HG03565 (cell line): ENCODE results near the gene METAP1D.
A peak's percentile ranks its signal among the peaks of the same experiment; 100 is the strongest.
"Not testable (repeated sequence)": the region's sequence is repeated elsewhere in the genome, so short reads cannot be mapped to it uniquely, and the experiment has no call there.

Source experiments
- ATAC-seq: cut with Tn5 transposase; IDR thresholded peaks from one replicate; pipeline ENCODE4 v1.9.1; 2021; ENCODE audit warnings: mild to moderate bottlenecking, moderate library complexity; ENCODE audit not compliant: unreplicated experiment

METAP1D gene

DNA sequence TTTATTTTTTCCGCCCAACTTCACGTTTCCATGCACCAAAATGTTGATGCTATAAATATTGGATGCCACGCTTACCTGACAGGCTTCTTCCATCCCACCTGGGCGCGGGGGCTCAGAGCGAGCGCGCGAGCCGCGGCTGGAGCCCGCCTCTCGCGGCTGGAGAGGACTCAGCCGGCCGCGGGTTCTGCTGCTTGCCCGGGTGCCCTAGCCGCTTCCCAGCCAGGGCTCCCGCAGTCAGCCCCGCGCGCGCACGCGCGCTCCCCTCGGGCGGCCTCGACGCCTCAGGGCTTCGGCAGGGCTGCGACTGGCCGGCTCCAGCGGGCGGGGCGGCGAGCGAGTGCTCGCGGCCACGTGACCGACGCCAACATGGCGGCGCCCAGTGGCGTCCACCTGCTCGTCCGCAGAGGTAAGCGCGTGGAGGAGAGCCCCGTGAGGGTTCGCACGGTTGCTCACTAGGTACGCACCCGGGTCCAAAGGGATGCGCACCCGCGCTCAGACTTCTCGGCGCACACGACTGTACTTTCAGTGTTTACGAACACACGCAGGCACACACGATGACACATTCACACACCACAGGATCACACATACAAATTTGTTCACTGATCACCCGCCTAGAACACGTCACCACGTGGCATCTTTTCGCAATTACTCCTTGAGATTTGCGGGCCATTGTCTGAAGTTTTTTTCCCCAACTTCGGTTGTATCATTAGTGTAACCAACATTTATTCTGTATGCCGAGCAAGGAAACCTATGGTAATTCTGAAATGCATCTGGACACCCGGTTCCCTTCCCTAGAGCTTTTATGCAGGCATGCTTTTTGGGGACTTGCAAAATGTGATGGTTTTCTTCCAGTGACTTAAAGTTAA is at the start of gene METAP1D:
Gene METAP1D, plus strand, starts transcription at position 350 of the 866 bp plus-strand sequence. Its CDS starts 17 bp downstream, at position 367.
- peak; percentile 94 for ATAC-seq

DNA sequence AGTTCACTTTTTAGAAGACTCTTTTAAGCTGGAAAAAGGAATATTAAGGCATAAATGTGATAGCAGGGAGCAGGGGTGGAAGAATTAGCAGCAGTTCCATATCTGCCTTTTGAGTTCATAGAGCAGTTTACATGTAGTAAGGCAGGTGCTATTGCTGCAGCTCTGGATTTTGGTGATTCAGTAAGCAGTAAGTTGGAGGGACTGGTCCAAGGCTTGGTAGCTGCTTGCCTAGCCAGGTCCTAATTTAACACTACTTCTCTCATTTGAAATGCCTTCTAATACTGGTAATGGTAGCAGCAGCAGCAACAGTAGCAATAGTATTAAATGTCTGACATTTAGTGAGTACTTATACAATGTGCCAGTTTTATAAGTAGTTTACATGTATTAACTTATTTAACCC is 47.5 kb upstream of the METAP1D start:
- no peak for ATAC-seq

GRCh38 chr2:171952748-171953147 is 47.0 kb upstream of the METAP1D start:
- no peak for ATAC-seq

DNA sequence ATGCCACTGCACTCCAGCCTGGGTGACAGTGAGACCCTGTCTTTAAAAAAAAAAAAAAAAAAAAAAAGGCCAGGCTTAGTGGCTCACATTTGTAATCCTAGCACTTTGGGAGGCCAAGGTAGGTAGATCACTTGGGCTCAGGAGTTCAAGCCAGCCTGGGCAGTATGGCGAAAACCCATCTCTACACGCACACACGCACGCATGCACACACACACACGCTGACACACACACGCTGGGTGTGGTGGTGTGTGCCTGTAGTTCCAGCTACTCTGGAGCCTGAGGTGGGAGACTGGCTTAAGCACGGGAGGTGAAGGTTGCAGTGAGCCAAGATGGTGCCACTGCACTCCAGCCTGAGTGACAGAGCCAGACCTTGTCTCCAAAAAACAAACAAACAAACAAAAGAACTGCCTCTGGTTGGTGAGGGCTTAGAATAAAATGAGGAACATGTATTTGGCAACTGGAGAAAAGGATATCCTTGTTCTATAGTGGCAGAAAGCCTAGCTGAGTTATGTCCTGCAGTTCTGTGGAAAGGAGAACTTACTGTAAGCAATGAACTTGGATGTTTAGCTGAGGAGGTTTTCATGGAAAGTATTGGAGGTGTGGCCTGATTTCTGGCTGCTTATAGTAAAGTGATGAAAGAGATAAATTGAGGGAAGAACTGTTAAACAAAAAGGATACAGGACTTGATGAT is 43.5 kb upstream of the METAP1D start:
- no peak for ATAC-seq

DNA sequence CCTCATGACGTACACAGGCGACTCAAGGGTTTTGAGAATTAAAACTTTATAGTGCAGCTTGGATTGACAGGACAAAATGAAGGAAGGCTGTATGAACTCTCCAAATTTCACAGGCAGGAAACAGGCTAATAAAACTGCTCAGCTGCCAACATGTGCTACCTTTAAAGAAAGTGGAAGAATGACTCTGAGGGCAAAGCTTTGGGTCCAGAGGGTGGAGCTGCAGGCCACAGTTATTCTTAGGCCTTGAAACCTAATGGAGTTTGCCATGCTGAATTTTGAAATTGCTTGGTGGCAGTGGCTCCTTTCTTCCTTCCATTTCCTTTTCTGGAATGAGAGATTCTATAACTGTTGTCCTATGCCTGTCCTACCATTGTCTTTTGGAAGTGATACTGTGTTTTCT is 42.7 kb upstream of the METAP1D start:
- ATAC-seq: no peak

- no peak for ATAC-seq
These were observed 41.3 kb upstream of the METAP1D start for GRCh38 chr2:171958475-171958874.

DNA sequence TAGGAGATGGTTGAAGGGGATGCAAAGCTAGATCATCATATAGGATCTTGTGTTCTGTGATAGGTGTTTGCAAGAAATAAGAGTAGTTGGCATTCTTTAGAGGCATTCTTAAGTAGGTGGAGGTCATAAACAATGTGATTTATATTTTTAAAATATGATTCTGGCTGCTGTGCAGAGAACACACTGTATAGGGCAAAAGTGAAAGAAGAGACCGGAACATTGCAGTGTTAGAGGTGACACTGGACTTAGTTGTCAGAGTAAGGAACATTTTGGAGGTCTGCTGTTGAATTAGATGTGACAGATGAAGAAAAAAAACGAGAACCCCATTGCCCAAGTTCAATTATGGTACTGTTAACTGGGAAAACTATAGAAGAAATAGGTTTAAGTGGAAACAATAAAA is 39.8 kb upstream of the METAP1D start:
- ATAC-seq: no peak

DNA sequence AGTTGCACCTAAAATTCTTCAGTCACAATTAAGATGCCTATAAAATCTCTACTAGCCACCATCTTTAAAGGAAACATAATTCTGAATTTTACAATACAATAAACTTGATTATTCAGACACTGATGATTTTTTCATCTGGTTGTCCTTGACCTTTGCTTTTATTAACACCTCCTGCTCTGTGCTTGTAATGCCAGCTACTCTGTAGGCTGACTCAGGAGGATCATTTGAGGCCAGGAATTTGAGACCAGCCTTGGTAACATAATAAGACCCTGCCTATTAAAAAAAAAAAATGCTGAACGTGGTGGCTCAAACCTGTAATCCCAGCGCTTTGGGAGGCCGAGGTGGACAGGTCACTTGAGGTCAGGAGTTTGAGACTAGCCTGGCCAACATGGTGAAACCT is 39.2 kb upstream of the METAP1D start:
- no peak for ATAC-seq

- ATAC-seq: no peak
These were observed 36.6 kb upstream of the METAP1D start for GRCh38 chr2:171963198-171963597.

DNA sequence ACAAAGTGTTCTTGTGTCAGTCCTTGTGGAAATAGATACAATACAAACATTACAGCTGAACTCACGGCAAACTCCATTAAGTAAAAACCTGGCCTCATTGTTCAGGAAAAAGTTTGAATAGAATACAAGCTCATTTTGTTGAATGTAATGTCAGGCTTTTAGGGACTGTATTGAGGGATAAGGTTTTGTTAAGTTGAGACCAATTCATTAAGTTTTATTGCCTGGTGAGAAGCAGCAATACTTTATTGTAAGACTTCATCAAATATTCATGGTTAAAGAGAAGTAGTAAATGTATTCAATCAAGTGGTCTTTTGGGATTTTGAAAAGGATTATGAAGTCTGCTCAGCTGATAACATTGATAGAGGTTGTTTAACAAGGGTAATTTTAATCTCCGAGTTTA is 35.4 kb upstream of the METAP1D start:
- ATAC-seq: no peak

- no peak for ATAC-seq
These were observed 34.5 kb upstream of the METAP1D start for GRCh38 chr2:171965238-171965637.

DNA sequence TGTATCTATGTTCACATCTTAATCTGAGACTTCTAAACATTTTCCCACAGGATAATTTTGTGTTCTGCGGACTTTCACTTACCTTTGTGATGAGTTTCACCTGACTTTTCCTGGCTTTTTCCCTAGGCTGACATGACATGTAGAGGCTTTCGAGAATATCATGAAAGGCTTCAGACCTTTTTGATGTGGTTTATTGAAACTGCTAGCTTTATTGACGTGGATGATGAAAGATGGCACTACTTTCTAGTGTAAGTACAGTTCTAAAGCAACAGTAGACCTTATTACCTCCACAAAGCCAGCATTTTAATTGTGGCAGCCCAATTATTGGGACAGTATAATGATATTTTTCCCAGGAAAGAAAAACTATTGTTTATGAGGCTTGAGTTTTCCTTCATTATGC is 34.1 kb upstream of the METAP1D start:
- ATAC-seq: no peak

DNA sequence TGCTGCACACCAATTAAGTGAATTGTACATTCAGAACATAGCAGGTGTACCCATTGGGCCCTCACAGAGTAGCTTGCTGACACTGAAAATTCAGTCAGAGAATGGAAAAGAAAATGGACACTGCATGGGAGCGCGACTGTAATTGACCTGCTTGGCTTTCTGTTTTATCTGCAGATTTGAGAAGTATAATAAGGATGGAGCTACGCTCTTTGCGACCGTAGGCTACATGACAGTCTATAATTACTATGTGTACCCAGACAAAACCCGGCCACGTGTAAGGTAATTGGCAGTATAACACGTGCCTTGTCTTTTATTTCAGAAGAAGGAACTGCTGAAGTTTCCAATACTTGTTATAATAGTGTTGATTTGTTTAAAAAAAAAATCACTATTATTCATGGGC is 33.5 kb upstream of the METAP1D start:
- no peak for ATAC-seq

- ATAC-seq: no peak
These were observed 33.1 kb upstream of the METAP1D start for GRCh38 chr2:171966688-171967087.

- ATAC-seq: no peak
These were observed 31.2 kb upstream of the METAP1D start for GRCh38 chr2:171968509-171968908.

GRCh38 chr2:171972329-171972982 is 27.3 kb upstream of the METAP1D start:
- no peak for ATAC-seq

- no peak for ATAC-seq
These were observed 20.6 kb upstream of the METAP1D start for GRCh38 chr2:171979103-171979502.

DNA sequence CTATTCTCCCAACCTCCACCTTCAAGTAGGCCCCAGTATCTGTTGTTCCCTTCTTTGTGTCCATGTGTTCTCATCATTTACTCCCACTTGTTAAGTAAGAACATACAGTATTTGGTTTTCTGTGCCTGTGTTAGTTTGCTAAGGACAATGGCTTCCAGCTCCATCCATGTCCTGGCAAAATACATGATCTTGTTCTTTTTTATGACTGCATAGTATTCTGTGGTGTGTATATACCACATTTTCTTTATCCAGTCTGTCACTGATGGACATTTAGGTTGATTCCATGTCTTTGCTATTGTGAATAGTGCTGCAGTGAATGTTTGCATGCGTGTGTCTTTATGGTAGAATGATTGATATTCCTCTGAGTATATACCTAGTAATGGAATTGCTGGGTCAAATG is 15.8 kb upstream of the METAP1D start:
- not testable (repeated sequence) for ATAC-seq

- ATAC-seq: no peak
These were observed 14.7 kb upstream of the METAP1D start for GRCh38 chr2:171985076-171985475.

DNA sequence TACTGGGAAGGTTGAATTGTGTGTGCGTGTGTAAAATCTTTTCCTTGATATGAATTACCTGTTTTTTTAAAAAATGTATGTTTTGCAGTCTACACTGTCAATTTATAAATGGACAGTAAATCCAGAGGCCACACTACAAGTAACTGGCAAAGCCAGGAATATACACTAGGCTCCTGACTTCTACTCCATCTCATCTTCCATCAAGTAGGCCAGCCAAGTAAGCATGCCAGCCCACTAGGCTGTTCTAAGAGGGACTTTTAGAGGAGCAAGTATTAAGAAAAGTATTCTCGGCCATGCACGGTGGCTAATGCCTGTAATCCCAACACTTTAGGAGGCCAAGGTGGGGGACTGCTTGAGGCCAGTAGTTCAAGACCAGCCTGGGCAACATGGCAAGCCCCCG is 13.0 kb upstream of the METAP1D start:
- no peak for ATAC-seq

DNA sequence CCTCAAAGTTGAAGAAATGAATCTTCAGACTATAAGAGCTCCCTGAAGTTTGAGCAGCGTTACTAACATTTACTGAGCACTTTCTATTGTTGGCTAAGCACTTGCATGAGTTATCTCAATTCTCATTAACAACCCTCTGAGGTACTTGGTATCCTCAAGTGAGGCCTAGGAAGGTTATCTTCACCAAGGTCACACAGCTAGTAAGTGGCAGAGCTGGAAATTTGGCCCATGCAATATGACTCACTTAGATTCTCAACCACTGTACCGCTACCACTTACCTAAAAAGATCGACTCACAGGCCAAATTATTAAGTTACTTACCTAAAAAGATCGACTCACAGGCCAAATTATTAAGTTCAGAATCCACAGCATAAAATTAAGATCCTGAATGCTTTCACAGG is 8.7 kb upstream of the METAP1D start:
- no peak for ATAC-seq

DNA sequence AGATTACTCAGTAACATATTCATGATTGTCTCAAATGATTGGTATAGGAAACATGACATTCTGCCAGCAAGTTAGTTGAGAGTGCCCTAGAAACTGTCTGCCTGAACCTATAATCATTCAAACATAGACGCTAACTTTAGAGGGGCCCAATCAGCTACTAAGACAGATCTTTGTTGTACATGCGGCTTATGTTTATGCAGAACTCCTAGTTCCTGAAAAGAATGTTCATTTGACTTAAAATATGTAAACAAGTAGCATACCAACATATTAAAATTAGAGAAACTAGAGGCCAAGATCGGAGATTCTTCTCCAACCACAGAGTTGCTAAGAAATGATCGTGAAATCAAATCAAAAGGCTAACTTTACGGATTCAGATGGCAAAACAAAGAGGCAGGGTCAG is 4.2 kb upstream of the METAP1D start:
- ATAC-seq: no peak
